Activated CD4-positive, alpha-beta T cell treated with anti-CD3 and anti-CD28 coated beads, Interleukin-2, amount 50 U/mL, for 4 hours (primary cell): Measurements from ENCODE around the gene COQ8B.

Experiments used
- DNase-seq, 2 experiments: peaks; one replicate each; pipeline ENCODE4 v3.0.0-alpha.2; 2020

Gene COQ8B

GRCh38 chr19:40717325-40717879, 716 bp upstream of the COQ8B start:
- no peak for DNase-seq

GRCh38 chr19:40716031-40716481, 630 bp downstream of the COQ8B start:
- peak; percentile 73 to 79 for DNase-seq

- DNase-seq = peak; percentile 88 to 89
Observed at GRCh38 chr19:40714441-40715299, 2.0 kb downstream of the COQ8B start.

- DNase-seq = no peak
Observed at GRCh38 chr19:40713939-40714338, 2.7 kb downstream of the COQ8B start.

- no peak for DNase-seq
Observed at GRCh38 chr19:40709817-40710216, 6.9 kb downstream of the COQ8B start.

- no peak for DNase-seq
Observed at GRCh38 chr19:40707615-40708014, 9.1 kb downstream of the COQ8B start.

GRCh38 chr19:40705950-40706619, 10.6 kb downstream of the COQ8B start:
- no peak for DNase-seq

GRCh38 chr19:40705362-40705651, 11.4 kb downstream of the COQ8B start:
- no peak for DNase-seq

- no peak for DNase-seq
Observed at GRCh38 chr19:40704491-40705361, 12.0 kb downstream of the COQ8B start.

- DNase-seq = no peak
Observed at GRCh38 chr19:40703029-40703755, 13.5 kb downstream of the COQ8B start.

- DNase-seq = no peak
Observed at GRCh38 chr19:40702337-40703012, 14.2 kb downstream of the COQ8B start.

GRCh38 chr19:40701758-40702157, 14.9 kb downstream of the COQ8B start:
- DNase-seq = no peak

GRCh38 chr19:40700083-40700482, 16.6 kb downstream of the COQ8B start:
- DNase-seq = no peak

- DNase-seq = no peak
Observed at GRCh38 chr19:40697007-40697406, 19.7 kb downstream of the COQ8B start.

- DNase-seq = no peak
Observed at GRCh38 chr19:40695881-40696280, 20.8 kb downstream of the COQ8B start.

- no peak for DNase-seq
Observed at GRCh38 chr19:40693896-40694295, 22.8 kb downstream of the COQ8B start.

- no peak for DNase-seq
Observed at GRCh38 chr19:40693150-40693788, 23.4 kb downstream of the COQ8B start.

- DNase-seq = no peak
Observed at GRCh38 chr19:40692212-40692551, 24.5 kb downstream of the COQ8B start.

GRCh38 chr19:40691421-40692211, 25.1 kb downstream of the COQ8B start:
- no peak for DNase-seq

GRCh38 chr19:40690693-40691420, 25.8 kb downstream of the COQ8B start:
- peak; percentile 81 to 83 for DNase-seq
